Measurements from ENCODE around the gene DYSF.

GRCh38 chr2:71530641-71531332 lies 77.4 kb downstream of the DYSF start:
- TF ChIP-seq CTCF (optimal IDR thresholded peaks at IDR 0.05 in 1 of 3, IDR thresholded peaks at IDR 0.05 in 1 of 3, conservative IDR thresholded peaks at IDR 0.05 in 1 of 3; ENCODE audit: extremely low read depth in 1 of 3, insufficient read depth in 2 of 3, low read length in 3 of 3) (peak; percentile 63 to 76 (median 68)), EZH2 (IDR thresholded peaks at IDR 0.05; ENCODE audit: low read length) (no peak)

Measured in keratinocyte (primary cell).